ENCODE measurements around the gene NRAP.

NRAP gene

GRCh38 chr10:113541549-113541927 lies 122.3 kb downstream of the NRAP start:
- H3K4me1 ChIP-seq (ENCODE audit: control insufficient read depth, insufficient read depth, low read length): no peaks in the 10 kb centered on the region
- H3K9ac ChIP-seq (ENCODE audit: low read length): no peak overlapping the region
- H3K4me3 ChIP-seq (ENCODE audit: low read length): no peak overlapping the region
- no peaks in the 10 kb centered on the region for H3K27me3 ChIP-seq (ENCODE audit: control insufficient read depth, insufficient read depth, low read length)
- no peaks in the 10 kb centered on the region for H3K36me3 ChIP-seq (ENCODE audit: control insufficient read depth, insufficient read depth, low read length)
- no peak overlapping the region for H3K27ac ChIP-seq (ENCODE audit: low read depth, low read length)

- no peak overlapping the region for H3K9ac ChIP-seq (ENCODE audit: low read length)
- H3K4me1 ChIP-seq (ENCODE audit: control insufficient read depth, insufficient read depth, low read length): no peaks in the 10 kb centered on the region
- H3K4me3 ChIP-seq (ENCODE audit: low read length): no peak overlapping the region
- H3K27ac ChIP-seq (ENCODE audit: low read depth, low read length): no peak overlapping the region
- no peaks in the 10 kb centered on the region for H3K27me3 ChIP-seq (ENCODE audit: control insufficient read depth, insufficient read depth, low read length)
- no peaks in the 10 kb centered on the region for H3K36me3 ChIP-seq (ENCODE audit: control insufficient read depth, insufficient read depth, low read length)
Measured at GRCh38 chr10:113540845-113541548, 122.8 kb downstream of the NRAP start.

GRCh38 chr10:113539789-113540188 lies 124.1 kb downstream of the NRAP start:
- H3K36me3 ChIP-seq (ENCODE audit: control insufficient read depth, insufficient read depth, low read length): no peaks in the 10 kb centered on the region
- H3K4me1 ChIP-seq (ENCODE audit: control insufficient read depth, insufficient read depth, low read length): no peaks in the 10 kb centered on the region

More at GRCh38 chr10:113539789-113540188, 124.1 kb downstream of the NRAP start:
- no peak overlapping the region for H3K27ac ChIP-seq (ENCODE audit: low read depth, low read length)
- no peak overlapping the region for H3K9ac ChIP-seq (ENCODE audit: low read length)
- H3K4me3 ChIP-seq (ENCODE audit: low read length): no peak overlapping the region
- H3K27me3 ChIP-seq (ENCODE audit: control insufficient read depth, insufficient read depth, low read length): no peaks in the 10 kb centered on the region
